Adipocyte (in vitro differentiated cells): ENCODE measurements around the gene HLA-A.

Source experiments
- DNase-seq: peaks from one replicate; pipeline ENCODE4 v3.0.0-alpha.2; 2015; ENCODE audit warnings: low read depth
- H3K27me3 ChIP-seq: replicated peaks from 2 replicates; pipeline ENCODE4 v1.7.0; 2013; ENCODE audit warnings: mild to moderate bottlenecking, low read length, moderate library complexity; ENCODE audit not compliant: control insufficient read depth, insufficient read depth
- H3K36me3 ChIP-seq: 2 replicates; pipeline ENCODE4 v1.7.0; 2013; ENCODE audit warnings: low read length, mild to moderate bottlenecking, moderate library complexity; ENCODE audit not compliant: control insufficient read depth, insufficient read depth, severe bottlenecking
- H3K4me1 ChIP-seq: 2 replicates; pipeline ENCODE4 v1.7.0; 2013; ENCODE audit warnings: mild to moderate bottlenecking, low read length, moderate library complexity; ENCODE audit not compliant: control insufficient read depth, insufficient read depth
- H3K4me3 ChIP-seq: 2 replicates; pipeline ENCODE4 v1.7.0; 2013; ENCODE audit warnings: mild to moderate bottlenecking, low read length, moderate library complexity
- H3K9ac ChIP-seq: 2 replicates; pipeline ENCODE4 v1.7.0; 2013; ENCODE audit warnings: mild to moderate bottlenecking, low read length, moderate library complexity
- H3K9me3 ChIP-seq: 2 replicates; pipeline ENCODE4 v1.7.0; 2013; ENCODE audit warnings: mild to moderate bottlenecking, low read length, moderate library complexity; ENCODE audit not compliant: control insufficient read depth

HLA-A gene

DNA sequence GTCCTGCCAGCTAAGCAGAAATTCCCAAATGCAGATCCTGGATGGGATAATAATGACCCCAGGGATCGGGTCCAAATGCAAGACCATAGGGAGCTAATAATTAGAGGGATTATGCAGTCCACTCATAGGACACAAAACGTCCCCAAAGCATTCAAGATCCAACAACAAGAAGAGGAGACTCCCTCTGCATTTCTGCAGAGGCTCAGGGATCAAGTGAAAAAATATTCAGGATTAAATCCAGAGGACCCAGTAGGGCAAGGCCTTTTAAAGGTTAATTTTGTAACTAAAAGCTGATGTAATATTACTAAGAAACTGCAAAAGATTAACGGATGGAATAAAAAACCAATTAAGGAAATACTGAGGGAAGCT lies 22.2 kb downstream of the HLA-A start:
- DNase-seq = no peak
- H3K27me3 ChIP-seq = no peaks in the 10 kb centered on the region
- no peaks in the 10 kb centered on the region for H3K9me3 ChIP-seq
- peak overlapping the region; percentile 80 for H3K4me3 ChIP-seq
- peaks cover 57% of the 10 kb centered on the region for H3K4me1 ChIP-seq
- peak overlapping the region; percentile 87 for H3K9ac ChIP-seq
- no peaks in the 10 kb centered on the region for H3K36me3 ChIP-seq

DNA sequence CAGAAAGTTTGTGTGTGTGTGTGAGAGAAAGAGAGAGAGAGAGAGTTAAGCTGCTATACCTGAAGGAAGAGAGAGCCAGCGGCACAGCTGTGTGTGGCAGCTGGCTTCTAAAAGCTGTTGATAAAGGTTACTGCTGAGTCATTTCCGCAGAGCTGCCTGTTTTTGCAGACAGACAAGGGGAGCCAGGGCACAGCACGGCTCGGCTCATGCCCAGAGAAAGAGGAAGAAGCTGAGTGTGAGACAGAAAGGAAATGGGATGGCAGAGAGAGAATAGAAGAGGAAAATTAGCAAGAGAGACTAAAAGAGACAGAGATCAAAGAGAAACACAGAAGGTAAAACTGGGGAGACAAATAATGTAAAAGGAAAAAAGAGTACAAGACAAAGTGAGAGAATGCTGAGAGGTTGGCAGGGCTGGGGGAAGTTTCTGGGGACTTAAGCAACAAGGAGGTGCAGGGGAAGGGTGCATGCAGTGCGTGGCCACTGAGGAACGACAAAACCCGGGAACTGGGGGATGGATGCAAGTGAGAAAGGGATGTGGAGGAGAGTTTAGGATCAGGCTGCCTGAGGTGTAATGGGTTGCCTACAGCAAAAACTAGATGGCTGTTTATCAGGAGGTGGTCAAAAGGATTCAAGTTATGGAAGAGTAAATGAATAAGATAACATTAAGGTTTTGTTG lies 22.7 kb downstream of the HLA-A start:
- Histone ChIP-seq H3K4me3 (peak overlapping the region; percentile 80), H3K27me3 (no peaks in the 10 kb centered on the region), H3K4me1 (peaks cover 57% of the 10 kb centered on the region), H3K9me3 (no peaks in the 10 kb centered on the region), H3K9ac (peak overlapping the region; percentile 87), H3K36me3 (no peaks in the 10 kb centered on the region)
- DNase-seq = peak; percentile 88

DNA sequence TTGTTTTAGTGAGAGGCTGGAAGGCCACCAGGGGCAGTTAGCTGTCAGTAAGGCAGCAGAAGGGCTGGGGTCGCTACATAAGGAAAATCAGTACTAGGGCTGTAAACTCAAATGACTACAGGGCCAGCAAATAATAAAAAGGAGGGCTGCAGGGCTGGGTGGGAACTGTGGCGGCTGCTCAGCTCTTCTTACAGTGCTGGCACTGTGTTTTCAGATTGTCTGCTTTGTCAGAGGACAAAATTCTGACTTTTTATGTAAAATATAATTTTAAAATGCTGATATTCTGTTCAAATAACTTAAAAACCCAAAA lies 23.2 kb downstream of the HLA-A start:
- no peaks in the 10 kb centered on the region for H3K36me3 ChIP-seq
- H3K4me1 ChIP-seq = peaks cover 53% of the 10 kb centered on the region
- peak overlapping the region; percentile 80 for H3K4me3 ChIP-seq
- peak; percentile 34 for DNase-seq
- no peaks in the 10 kb centered on the region for H3K27me3 ChIP-seq
- H3K9me3 ChIP-seq = no peaks in the 10 kb centered on the region
- peak overlapping the region; percentile 87 for H3K9ac ChIP-seq

DNA sequence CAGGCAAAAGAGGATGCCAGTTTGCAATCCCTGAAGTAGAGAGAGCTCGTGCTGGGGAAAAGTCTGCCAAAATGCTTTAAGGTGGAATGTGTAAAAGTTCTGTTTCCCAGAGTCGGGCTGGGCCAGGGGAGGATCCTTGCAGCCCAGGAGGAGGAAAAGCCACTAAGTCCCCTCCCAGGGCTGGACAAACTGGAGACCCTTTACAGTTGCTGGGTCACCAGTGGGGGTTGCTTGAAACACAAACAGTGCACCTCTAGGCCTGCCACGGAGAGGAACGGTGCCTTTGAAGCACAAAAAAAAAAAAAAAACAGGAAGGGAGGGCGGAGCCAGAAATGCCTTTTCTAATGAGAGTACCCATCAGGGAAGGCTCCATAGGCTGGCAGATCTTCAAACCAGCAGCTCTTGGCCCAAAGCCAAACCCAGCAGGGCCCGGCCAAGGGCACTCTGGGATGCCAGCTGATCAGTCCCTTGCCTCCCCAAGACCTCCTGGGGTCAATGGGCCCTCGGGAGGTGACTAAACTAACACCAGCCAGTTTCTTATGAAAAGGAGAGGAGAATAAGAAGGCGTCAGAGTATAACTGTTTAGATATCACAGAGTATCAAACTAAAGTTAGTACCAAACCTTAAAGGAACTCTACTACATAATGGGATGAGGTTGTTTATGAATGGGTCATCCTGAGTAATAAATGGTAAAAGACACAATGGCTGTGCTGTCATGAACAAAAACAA lies 23.7 kb downstream of the HLA-A start:
- H3K9me3 ChIP-seq = no peaks in the 10 kb centered on the region
- DNase-seq = peak; percentile 63

DNA sequence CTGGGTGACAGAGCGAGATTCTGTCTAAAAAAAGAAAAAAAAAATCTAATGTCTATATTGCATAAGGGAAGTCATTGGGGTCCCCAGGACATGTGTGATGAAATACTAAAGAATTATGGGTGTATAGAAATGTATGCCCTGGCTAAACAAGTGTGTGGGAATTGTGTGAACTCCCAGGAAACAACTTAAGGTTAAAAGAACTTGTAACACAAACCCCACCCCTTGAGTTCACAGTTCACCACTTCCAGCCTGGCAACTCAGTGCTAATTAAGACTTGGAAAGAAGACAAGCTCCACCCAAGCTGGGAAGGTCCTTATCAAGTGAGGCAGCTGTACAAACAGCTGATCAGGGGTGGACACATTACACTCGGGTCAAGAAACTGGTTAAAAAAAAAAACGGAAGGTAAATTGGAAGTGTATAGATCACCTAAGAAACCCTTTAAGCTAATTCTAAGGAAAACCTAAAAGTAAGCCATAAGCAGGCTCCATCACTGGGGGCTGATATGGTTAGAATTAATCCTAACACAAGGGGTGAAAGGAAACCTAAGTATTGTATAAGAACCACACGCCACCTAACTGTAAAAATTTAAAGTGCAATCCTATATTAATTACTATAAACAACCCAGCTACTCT lies 25.2 kb downstream of the HLA-A start:
- Histone ChIP-seq H3K9ac (no peak overlapping the region), H3K9me3 (no peaks in the 10 kb centered on the region), H3K27me3 (no peaks in the 10 kb centered on the region), H3K4me3 (no peak overlapping the region), H3K36me3 (no peaks in the 10 kb centered on the region), H3K4me1 (peaks cover 35% of the 10 kb centered on the region)
- no peak for DNase-seq

More for the DNA sequence above, 23.7 kb downstream of the HLA-A start:
- Histone ChIP-seq H3K9ac (peak overlapping the region; percentile 87), H3K4me3 (peak overlapping the region; percentile 80), H3K27me3 (no peaks in the 10 kb centered on the region), H3K4me1 (peaks cover 48% of the 10 kb centered on the region), H3K36me3 (no peaks in the 10 kb centered on the region)

DNA sequence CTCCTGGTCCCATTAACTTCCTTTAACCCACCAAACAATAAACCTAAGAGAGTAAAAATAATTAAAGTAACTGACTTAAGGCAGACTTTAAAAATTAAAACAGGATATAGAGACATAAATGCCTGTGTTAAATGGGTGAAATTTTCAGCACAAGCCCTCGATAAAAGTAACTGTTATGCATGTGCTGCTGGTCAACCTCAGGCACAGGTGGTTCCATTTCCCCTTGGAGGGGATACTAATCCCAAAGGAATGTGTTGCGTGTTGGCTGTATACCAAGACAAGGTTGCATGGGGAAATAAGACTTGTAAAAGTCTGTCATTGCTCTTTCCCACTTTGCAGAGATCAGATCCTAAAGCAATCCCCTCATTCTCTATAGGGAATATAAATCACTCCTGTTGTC lies 25.8 kb downstream of the HLA-A start:
- DNase-seq = no peak
- Histone ChIP-seq H3K4me1 (peaks cover 33% of the 10 kb centered on the region), H3K9me3 (no peaks in the 10 kb centered on the region)

DNA sequence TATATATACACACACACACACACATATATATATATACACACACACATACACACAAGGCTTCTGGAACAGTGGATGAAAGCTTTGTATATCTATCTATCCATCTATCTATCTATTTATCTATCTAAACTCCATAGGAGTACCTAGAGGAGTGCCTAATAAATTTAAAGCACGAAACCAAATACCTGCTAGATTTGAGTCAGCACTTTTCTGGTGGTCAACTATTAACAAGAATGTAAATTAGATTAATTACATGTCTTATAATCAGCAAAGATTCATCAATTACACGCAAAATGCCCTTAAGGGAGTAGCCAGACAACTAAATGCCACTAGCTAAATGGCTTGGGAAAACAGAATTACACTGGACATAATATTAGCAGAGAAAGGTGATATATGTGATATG lies 26.6 kb downstream of the HLA-A start:
- peaks cover 4% of the 10 kb centered on the region for H3K27me3 ChIP-seq
- no peak overlapping the region for H3K4me3 ChIP-seq
- peaks cover 33% of the 10 kb centered on the region for H3K4me1 ChIP-seq
- no peaks in the 10 kb centered on the region for H3K36me3 ChIP-seq
- DNase-seq = no peak
- no peak overlapping the region for H3K9ac ChIP-seq
- H3K9me3 ChIP-seq = no peaks in the 10 kb centered on the region

More for the DNA sequence above, 25.8 kb downstream of the HLA-A start:
- no peak overlapping the region for H3K4me3 ChIP-seq
- H3K36me3 ChIP-seq = no peaks in the 10 kb centered on the region
- H3K27me3 ChIP-seq = peaks cover under 1% of the 10 kb centered on the region
- no peak overlapping the region for H3K9ac ChIP-seq

DNA sequence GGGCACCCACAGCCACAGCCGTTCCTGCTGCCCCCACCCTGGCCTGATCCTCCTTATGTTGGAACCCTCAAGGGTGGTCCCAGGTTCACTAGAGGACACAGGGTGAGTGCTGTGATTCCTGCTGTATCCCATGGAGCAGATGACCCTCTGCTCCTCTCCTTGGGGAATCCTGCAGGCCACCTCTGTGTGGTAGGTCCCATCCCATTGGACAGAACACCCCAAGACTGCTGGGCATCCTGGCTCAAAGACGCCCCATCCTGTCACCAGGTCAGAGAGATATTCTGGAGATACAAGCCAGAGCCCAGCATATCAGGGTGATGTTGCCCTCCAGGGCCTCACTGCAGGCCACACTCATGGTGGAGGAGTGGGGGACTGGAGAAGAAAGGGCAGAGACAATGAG lies 28.4 kb downstream of the HLA-A start:
- Histone ChIP-seq H3K9ac (no peak overlapping the region), H3K9me3 (no peaks in the 10 kb centered on the region), H3K4me3 (no peak overlapping the region), H3K36me3 (no peaks in the 10 kb centered on the region), H3K4me1 (peaks cover 23% of the 10 kb centered on the region), H3K27me3 (peaks cover 15% of the 10 kb centered on the region)
- DNase-seq = no peak

DNA sequence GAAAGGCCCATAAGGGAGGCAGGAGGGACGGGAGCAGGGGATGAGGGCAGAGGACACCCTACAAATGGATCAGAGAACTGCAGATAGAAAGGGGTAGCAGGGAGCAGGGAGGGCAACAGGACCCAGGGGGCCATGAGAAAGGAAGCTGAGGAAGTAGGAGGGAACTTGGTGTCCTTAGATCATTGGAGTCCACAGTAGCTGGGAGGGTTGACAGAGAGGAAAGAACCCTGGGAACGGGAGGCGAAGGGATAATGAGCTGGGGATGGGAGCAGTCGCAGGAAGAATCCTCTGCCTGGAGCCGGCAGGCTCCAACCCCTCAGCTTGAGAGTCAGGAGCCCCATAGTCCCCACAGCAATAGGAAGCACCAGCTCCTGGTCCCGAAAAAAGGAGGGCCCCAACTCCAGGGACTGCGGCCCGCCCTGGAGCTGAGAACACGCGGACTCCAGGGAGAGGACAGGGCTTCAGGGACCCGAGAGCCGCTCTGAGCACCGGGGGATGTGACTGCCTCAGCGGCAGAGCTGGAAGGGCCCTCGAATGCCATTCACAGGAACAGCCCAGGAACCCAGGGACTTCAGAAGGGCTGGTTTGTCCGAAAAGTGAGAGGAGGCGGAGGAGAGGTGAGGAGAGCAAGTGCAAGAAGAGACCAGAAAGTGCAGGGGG lies 32.7 kb downstream of the HLA-A start:
- Histone ChIP-seq H3K27me3 (peaks cover 18% of the 10 kb centered on the region), H3K9ac (peak overlapping the region; percentile 45), H3K9me3 (no peaks in the 10 kb centered on the region), H3K4me1 (peaks cover 20% of the 10 kb centered on the region), H3K4me3 (peak overlapping the region; percentile 87), H3K36me3 (no peaks in the 10 kb centered on the region)
- DNase-seq = no peak

DNA sequence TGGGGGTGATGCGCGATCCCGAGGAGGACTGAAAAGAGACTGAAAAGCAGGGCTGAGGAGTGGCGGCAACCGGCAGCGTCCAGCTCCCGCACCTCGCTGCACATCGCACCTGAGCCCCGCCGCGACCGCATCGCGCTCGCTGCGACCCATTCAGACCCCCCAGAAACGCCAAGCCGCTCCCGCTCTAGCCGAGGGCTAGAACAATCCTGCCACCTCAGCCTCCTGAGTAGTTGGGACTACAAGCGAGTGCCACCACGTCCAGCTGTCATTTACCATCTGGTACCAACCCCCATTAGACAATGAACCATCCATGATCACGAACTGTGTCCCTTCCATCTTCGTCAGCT lies 33.2 kb downstream of the HLA-A start:
- Histone ChIP-seq H3K4me3 (peak overlapping the region; percentile 87), H3K36me3 (no peaks in the 10 kb centered on the region), H3K27me3 (peaks cover 18% of the 10 kb centered on the region), H3K9ac (peak overlapping the region; percentile 45), H3K9me3 (no peaks in the 10 kb centered on the region), H3K4me1 (peaks cover 20% of the 10 kb centered on the region)
- DNase-seq = no peak

DNA sequence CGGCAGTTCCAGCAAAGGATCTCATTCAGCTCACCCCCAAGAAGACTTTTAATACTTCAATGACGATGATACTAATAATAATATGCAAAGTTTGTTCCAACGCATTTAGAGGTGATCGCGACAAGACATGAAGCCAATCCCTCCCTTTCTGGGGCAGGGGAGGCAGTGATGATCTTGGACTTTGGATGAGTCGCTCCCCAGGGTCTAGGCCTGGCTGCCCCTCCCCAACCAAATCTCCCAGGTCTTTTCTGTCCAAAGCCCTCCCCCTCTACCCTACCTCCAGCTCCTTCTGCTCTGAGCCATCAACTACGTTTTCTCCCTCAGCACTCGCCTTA lies 33.9 kb downstream of the HLA-A start:
- H3K4me1 ChIP-seq = peaks cover 20% of the 10 kb centered on the region
- peak overlapping the region; percentile 89 for H3K9ac ChIP-seq
- no peaks in the 10 kb centered on the region for H3K36me3 ChIP-seq
- no peaks in the 10 kb centered on the region for H3K9me3 ChIP-seq
- H3K4me3 ChIP-seq = peak overlapping the region; percentile 87
- peaks cover 18% of the 10 kb centered on the region for H3K27me3 ChIP-seq
- peak; percentile 10 for DNase-seq
